Kidney tubule cell (primary cell): ENCODE results near the gene ZNF804A.

Source experiments
- DNase-seq: peaks from one replicate; pipeline ENCODE4 v3.0.0-alpha.2; 2018; ENCODE audit warnings: low spot score

Gene ZNF804A

GRCh38 chr2:184598316-184599053 lies at the start of gene ZNF804A:
TSS of gene ZNF804A (plus strand) at chr2:184598529. CDS start at chr2:184598960, 431 bp downstream.
- DNase-seq = peak; percentile 61

- no peak for DNase-seq
Measured at GRCh38 chr2:184549153-184549552, 49.2 kb upstream of the ZNF804A start.

GRCh38 chr2:184551626-184552025 lies 46.7 kb upstream of the ZNF804A start:
- DNase-seq = no peak

- DNase-seq = peak; percentile 6
Measured at GRCh38 chr2:184554736-184555135, 43.6 kb upstream of the ZNF804A start.

GRCh38 chr2:184555352-184555751 lies 43.0 kb upstream of the ZNF804A start:
- no peak for DNase-seq

GRCh38 chr2:184556639-184557038 lies 41.7 kb upstream of the ZNF804A start:
- DNase-seq = no peak

- peak; percentile 31 for DNase-seq
Measured at GRCh38 chr2:184558713-184559464, 39.4 kb upstream of the ZNF804A start.

- no peak for DNase-seq
Measured at GRCh38 chr2:184560603-184561002, 37.7 kb upstream of the ZNF804A start.

- DNase-seq = no peak
Measured at GRCh38 chr2:184562532-184562931, 35.8 kb upstream of the ZNF804A start.

GRCh38 chr2:184564092-184564491 lies 34.2 kb upstream of the ZNF804A start:
- DNase-seq = no peak

GRCh38 chr2:184566716-184567115 lies 31.6 kb upstream of the ZNF804A start:
- DNase-seq = no peak

GRCh38 chr2:184577056-184577455 lies 21.3 kb upstream of the ZNF804A start:
- DNase-seq = no peak

- DNase-seq = no peak
Measured at GRCh38 chr2:184577743-184578142, 20.6 kb upstream of the ZNF804A start.

GRCh38 chr2:184579226-184579625 lies 19.1 kb upstream of the ZNF804A start:
- DNase-seq = no peak

GRCh38 chr2:184581391-184581790 lies 16.9 kb upstream of the ZNF804A start:
- no peak for DNase-seq

GRCh38 chr2:184589261-184589660 lies 9.1 kb upstream of the ZNF804A start:
- no peak for DNase-seq

- peak; percentile 7 for DNase-seq
Measured at GRCh38 chr2:184596819-184597411, 1.4 kb upstream of the ZNF804A start.

- DNase-seq = no peak
Measured at GRCh38 chr2:184597571-184597991, 748 bp upstream of the ZNF804A start.

- no peak for DNase-seq
Measured at GRCh38 chr2:184598002-184598315, 370 bp upstream of the ZNF804A start.

GRCh38 chr2:184599054-184599871 lies 934 bp downstream of the ZNF804A start:
- DNase-seq = no peak

- no peak for DNase-seq
Measured at GRCh38 chr2:184599872-184600222, 1.5 kb downstream of the ZNF804A start.

- no peak for DNase-seq
Measured at GRCh38 chr2:184602734-184603133, 4.4 kb downstream of the ZNF804A start.
